GM18951 (cell line): ENCODE data around the gene LCN15.
"Not testable (repeated sequence)": the region's sequence is repeated elsewhere in the genome, so short reads cannot be mapped to it uniquely, and the experiment has no call there.

Experiments
- POLR2A ChIP-seq: IDR thresholded peaks from 4 replicates; pipeline ENCODE4 v1.6.1; 2011; ENCODE audit warnings: mild to moderate bottlenecking; ENCODE audit not compliant: insufficient read length, insufficient read depth; ENCODE audit errors: extremely low read depth
- in situ Hi-C: fragments of 300-500 bp; cut with MboI; formaldehyde crosslinking; loops from one replicate; pipeline ENCODE4 v1.12.0; 2022; ENCODE audit warnings: low sequenced_read_pairs, mixed read lengths, inconsistent platforms; ENCODE audit not compliant: unreplicated experiment

The LCN15 gene

GRCh38 chr9:136761545-136761981 is 2.8 kb downstream of the LCN15 start:
- no peak for TF ChIP-seq POLR2A
- in situ Hi-C loops, result no loop called here

GRCh38 chr9:136760834-136761544 is 3.3 kb downstream of the LCN15 start:
- in situ Hi-C loops, result not testable (repeated sequence)

GRCh38 chr9:136760424-136760823 is 3.9 kb downstream of the LCN15 start:
- in situ Hi-C loops, result no loop called here

GRCh38 chr9:136759436-136760325 is 4.6 kb downstream of the LCN15 start:
- no peak for TF ChIP-seq POLR2A
- in situ Hi-C loops, result no loop called here

More at GRCh38 chr9:136760424-136760823, 3.9 kb downstream of the LCN15 start:
- no peak for TF ChIP-seq POLR2A

- no peak for TF ChIP-seq POLR2A
- in situ Hi-C loops, result no loop called here
These were observed 5.3 kb downstream of the LCN15 start for GRCh38 chr9:136759001-136759400.

- in situ Hi-C loops, result no loop called here
- TF ChIP-seq POLR2A, result no peak
These were observed 6.6 kb downstream of the LCN15 start for GRCh38 chr9:136757751-136758140.

- in situ Hi-C loops, result no loop called here
- no peak for TF ChIP-seq POLR2A
These were observed 7.0 kb downstream of the LCN15 start for GRCh38 chr9:136757328-136757727.

- in situ Hi-C loops, result no loop called here
- no peak for TF ChIP-seq POLR2A
These were observed 7.5 kb downstream of the LCN15 start for GRCh38 chr9:136756836-136757235.

GRCh38 chr9:136756134-136756438 is 8.2 kb downstream of the LCN15 start:
- in situ Hi-C loops, result no loop called here
- TF ChIP-seq POLR2A, result no peak

- in situ Hi-C loops, result not testable (repeated sequence)
These were observed 8.8 kb downstream of the LCN15 start for GRCh38 chr9:136755302-136756133.

- no peak for TF ChIP-seq POLR2A
- in situ Hi-C loops, result no loop called here
These were observed 9.6 kb downstream of the LCN15 start for GRCh38 chr9:136754626-136755301.

- in situ Hi-C loops, result no loop called here
- no peak for TF ChIP-seq POLR2A
These were observed 10.2 kb downstream of the LCN15 start for GRCh38 chr9:136754059-136754572.
